Activated CD8-positive, alpha-beta memory T cell treated with anti-CD3 and anti-CD28 coated beads, Interleukin-2, amount 50 U/mL, for 4 hours (primary cell): ENCODE results near the gene ANK3.

Experiments used
- DNase-seq: peaks from one replicate; pipeline ENCODE4 v3.0.0-alpha.2; 2020

Gene ANK3

DNA sequence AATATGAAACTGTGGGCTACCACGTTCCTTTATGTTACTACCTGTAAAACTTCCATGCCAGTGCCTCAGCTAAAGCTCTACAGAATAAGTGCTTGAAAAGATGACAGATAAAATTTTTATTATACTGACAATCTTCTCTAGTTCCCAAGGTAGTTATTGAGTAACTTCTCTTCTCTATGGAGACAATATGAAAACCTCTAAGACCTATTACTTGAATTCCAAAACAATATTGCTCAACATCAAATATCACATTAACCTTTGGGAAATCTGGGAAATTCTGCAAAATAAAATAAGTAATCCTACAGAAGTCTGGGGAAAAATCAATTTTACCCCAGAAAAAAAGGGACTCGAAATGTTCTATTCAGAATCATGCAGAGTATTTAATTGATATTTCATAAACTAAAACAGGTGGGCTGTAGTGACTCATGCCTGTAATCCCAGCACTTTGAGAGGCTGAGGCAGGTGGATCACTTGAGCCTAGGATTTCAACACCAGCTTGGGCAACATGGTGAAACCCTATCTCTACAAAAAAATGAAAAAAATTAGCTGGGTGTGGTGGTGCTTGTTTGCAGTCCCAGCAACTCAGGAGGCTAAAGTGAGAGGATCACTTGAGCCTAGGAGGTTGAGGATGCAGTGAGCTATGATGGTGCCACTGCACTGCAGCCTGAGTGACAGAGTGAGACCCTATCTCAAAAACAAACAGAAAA is 23.8 kb upstream of the ANK3 start:
- DNase-seq, result no peak

- DNase-seq, result no peak
Measured at GRCh38 chr10:60410970-60411369, 21.3 kb upstream of the ANK3 start.

DNA sequence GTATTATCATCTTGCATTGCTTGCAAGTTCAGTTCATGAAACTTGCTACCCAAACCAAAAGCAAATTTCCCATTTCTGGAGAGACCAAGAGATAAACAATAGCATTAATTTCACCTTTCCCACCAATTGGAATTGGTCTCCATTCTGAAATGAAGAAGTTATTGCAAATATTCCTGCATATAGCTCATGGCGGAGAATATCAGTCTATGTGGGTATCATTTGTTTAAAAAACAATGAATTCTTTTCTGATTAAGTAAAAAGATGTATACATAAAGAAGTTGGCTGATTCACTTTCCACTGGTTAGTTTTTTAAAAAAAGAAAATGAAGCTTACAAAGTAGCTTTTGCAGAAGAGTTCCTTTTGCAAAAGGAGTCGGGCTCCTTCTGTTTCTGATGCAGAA is 19.5 kb upstream of the ANK3 start:
- no peak for DNase-seq

- DNase-seq, result no peak
Measured at GRCh38 chr10:60406182-60406581, 16.5 kb upstream of the ANK3 start.

- DNase-seq, result no peak
Measured at GRCh38 chr10:60405172-60405571, 15.5 kb upstream of the ANK3 start.

DNA sequence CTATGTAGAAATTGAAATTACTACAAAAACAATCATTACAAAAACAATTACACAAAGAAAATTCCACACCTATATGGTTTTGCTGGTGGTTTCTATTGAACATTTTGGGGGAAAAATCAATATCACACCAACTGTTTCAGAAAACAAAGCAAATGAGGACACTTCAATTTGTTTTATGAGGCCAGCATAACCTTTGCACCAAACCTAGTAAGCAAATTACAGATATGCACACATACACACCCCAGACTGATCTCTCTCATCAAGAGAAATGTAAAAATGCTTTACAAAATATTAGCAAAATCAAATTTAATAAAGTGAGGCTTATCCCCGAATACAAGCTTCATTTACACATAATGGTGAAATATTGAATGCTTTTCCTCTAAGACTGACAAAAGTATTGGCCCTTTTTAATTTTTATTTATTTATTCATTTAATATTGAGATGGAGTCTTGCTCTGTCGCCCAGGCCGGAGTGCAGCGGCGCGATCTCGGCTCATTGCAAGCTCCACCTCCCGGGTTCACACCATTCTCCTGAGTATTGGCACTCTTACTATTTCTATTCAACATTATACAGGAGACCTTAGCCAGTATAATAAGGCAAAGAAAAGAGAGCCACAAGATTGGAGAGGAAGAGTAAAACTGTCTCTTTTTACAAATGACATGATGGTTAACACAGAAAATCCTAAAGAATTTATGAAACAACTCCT is 13.6 kb upstream of the ANK3 start:
- no peak for DNase-seq

GRCh38 chr10:60400366-60400765 is 10.7 kb upstream of the ANK3 start:
- no peak for DNase-seq

DNA sequence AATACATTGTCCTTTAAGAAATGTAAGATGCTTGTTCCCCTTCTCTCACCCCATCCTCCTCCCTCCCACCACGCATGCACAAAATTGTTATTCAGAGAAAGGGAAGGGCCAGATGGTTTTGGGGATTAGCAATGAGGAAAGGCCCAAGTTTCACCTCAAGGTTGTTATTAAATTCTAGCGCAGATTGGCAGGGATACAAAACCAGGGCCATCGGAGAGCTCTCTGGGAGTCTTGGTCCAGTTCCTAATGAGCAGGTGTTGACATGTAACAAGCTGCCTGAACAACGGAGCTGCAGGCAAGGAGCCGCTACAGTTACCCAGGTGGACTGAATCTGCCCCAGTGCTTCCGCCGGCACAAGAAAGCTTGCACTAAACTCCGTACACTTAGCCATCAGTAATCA is 9.7 kb upstream of the ANK3 start:
- no peak for DNase-seq

- no peak for DNase-seq
Measured at GRCh38 chr10:60397792-60398191, 8.1 kb upstream of the ANK3 start.

DNA sequence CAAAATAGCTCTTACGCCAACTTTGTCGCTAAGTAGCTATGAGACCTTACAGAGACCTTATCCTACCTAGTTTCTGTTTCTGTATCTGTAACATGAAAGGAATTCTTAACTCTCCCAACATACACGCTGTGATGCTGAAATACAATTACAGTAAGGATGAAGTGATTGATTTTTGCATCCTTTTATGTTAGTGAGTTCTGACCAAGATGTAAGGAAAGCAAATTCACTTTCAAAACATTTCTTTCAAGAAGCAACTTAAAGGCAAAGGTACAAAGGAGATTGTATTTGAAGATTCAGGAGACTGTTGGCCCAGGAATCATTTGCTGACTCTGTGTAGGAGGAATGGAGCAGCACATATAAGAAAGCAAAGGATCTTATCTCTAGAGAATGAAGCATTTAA is 7.1 kb upstream of the ANK3 start:
- no peak for DNase-seq

- DNase-seq, result no peak
Measured at GRCh38 chr10:60395711-60396110, 6.0 kb upstream of the ANK3 start.

DNA sequence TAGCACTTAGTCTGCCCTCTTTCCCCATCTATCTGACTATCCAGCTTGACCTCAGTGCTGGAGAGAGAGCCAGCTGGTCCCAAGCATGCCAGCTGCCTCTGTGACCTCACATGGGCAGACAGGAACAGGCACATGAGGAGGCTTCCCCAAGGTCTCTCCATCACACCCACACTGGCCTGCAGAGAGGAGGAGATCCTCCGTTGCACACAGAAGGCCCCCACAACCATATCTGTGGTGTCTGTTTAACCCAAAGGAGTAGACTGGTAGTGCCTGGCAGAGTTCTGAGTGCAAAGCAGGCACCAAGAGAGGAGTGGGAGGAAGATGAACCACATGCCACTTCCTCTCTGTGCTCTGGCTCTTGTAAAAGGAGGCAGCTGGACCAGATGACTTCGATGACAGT is 4.8 kb upstream of the ANK3 start:
- DNase-seq, result no peak

GRCh38 chr10:60390224-60390626 is 550 bp upstream of the ANK3 start:
- no peak for DNase-seq

- DNase-seq, result no peak
Measured at GRCh38 chr10:60388709-60389301, 870 bp downstream of the ANK3 start.

DNA sequence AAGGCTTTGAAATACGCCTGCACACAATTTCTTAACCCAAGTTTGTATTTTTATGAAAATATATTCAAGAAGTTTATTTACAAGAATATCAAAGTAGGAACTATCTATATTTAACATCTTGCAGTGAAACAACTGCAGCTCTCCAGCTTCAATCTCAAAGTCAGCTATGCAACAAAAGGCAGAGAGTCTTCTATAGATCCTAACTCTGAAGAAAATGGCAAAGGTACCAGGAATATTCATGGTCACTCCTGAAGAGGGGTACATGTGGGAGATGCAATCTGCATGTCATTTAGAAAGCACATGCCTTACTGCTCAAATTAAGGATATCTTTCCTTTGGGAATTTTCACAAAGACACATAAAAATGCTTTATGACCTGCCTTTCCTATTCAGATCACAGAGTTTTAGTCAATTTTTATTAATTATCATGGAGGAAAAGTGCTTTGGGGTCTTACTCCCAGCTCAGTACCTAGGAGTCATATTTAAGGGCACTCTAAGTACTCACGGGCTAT is 1.5 kb downstream of the ANK3 start:
- DNase-seq, result no peak

DNA sequence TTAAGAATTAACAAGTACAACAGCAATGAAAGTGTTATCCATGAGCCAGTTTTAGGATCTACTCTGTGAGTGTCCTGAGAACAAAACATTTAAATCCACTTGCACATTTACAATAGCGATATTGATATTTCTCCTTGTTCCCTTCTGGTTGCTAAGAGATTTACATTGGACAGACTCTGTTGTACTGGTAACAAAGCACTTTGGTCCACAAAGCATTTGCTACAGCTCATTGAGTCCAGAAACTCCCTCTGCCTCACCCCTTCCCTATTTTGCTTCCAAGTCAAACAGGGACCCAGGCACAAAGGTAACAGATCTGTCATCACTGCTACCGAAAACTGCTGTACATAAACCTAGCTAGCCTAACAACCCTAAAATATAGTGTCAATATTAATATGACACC is 2.1 kb downstream of the ANK3 start:
- no peak for DNase-seq

- DNase-seq, result no peak
Measured at GRCh38 chr10:60385399-60385738, 4.3 kb downstream of the ANK3 start.

GRCh38 chr10:60384708-60385398 is 4.8 kb downstream of the ANK3 start:
- DNase-seq, result no peak

GRCh38 chr10:60384011-60384410 is 5.7 kb downstream of the ANK3 start:
- no peak for DNase-seq

GRCh38 chr10:60382946-60383681 is 6.6 kb downstream of the ANK3 start:
- no peak for DNase-seq

DNA sequence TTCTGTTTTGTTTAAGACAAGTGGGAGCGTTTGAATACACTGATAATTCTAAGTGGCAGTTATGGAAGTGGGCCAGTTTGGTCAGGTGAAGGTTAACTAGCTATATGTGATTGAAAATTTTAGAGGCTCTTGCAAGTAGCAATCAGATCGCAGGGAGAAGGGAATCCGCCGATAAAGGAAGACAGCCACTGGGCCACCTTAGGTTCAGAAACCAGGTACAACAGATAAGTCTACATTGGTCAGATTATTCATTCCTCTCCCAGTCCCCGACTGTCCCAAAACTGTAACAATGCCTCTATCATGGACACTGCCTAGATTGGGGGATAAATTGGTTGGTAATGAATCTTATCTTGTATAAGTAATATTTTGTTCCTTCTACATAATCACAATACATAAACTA is 8.9 kb downstream of the ANK3 start:
- no peak for DNase-seq

GRCh38 chr10:60377955-60378354 is 11.7 kb downstream of the ANK3 start:
- no peak for DNase-seq

DNA sequence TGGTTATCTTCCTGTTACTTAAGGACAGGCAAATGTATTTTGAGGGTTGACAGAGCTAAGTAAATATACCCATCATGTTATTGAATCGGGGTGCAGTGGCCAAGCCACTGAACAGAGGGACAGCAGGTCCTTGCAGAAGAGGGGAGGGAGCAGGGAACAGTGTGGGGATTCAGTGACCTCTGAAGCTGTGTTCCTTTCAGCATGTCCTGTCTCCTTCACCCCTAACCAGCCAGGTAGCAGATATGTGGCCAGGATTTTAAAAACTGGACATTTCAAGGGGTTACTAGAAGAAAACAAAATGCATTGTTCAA is 12.7 kb downstream of the ANK3 start:
- no peak for DNase-seq
